SK-N-SH (cell line): ENCODE measurements around the gene ZNF662. TPM values are rescaled to one million over a fixed set of nuclear protein-coding genes. Genes with fewer than 3 reads are reported as not detected.

Source experiments
- polyA plus RNA-seq, 3 experiments: library from polyadenylated mRNA; depleted of rRNA; stranded (reverse); fragments of >200 nt; gene quantifications; 2 replicates each; pipeline ENCODE4 v1.2.3, GENCODE V29; 2012

ZNF662 gene
- polyA plus RNA-seq, 1 of the 3 experiments (the other 2 are of a cell fraction): 0.30 TPM

Other genes starting within 250 kb of the ZNF662 start
- not detected in 2 replicates for gene KLHL40, start 220.6 kb upstream of the ZNF662 start, polyA plus RNA-seq (2012; rRNA removed)
- gene HHATL, start 203.3 kb upstream of the ZNF662 start, polyA plus RNA-seq (2012; rRNA removed): not detected in 2 replicates
- gene CCDC13, start 132.9 kb upstream of the ZNF662 start, polyA plus RNA-seq (2012; rRNA removed): 0.66 and 1.3 TPM in 2 replicates
- gene HIGD1A, start 101.7 kb upstream of the ZNF662 start, polyA plus RNA-seq (2012; rRNA removed): 72.1 and 112 TPM in 2 replicates
- 0.10 and 0.11 TPM in 2 replicates for gene ACKR2, start 96.7 kb upstream of the ZNF662 start, polyA plus RNA-seq (2012; rRNA removed)
- not detected in 2 replicates for gene CYP8B1, start 30.3 kb upstream of the ZNF662 start, polyA plus RNA-seq (2012; rRNA removed)
- gene GASK1A, start 73.2 kb downstream of the ZNF662 start, polyA plus RNA-seq (2012; rRNA removed): not detected in 2 replicates
- gene POMGNT2, start 199.9 kb downstream of the ZNF662 start, polyA plus RNA-seq (2012; rRNA removed): 18.5 and 20.6 TPM in 2 replicates